GM19351 (cell line): Measurements from ENCODE around the gene KRT81.
"Not testable (repeated sequence)": the region's sequence is repeated elsewhere in the genome, so short reads cannot be mapped to it uniquely, and the experiment has no call there.

Experiments used
- ATAC-seq: cut with Tn5 transposase; IDR thresholded peaks from one replicate; pipeline ENCODE4 v1.9.1; 2021; ENCODE audit warnings: mild to moderate bottlenecking, moderate library complexity; ENCODE audit not compliant: unreplicated experiment

Gene KRT81

GRCh38 chr12:52300796-52301691 lies 9.7 kb upstream of the KRT81 start:
- no peak for ATAC-seq

DNA sequence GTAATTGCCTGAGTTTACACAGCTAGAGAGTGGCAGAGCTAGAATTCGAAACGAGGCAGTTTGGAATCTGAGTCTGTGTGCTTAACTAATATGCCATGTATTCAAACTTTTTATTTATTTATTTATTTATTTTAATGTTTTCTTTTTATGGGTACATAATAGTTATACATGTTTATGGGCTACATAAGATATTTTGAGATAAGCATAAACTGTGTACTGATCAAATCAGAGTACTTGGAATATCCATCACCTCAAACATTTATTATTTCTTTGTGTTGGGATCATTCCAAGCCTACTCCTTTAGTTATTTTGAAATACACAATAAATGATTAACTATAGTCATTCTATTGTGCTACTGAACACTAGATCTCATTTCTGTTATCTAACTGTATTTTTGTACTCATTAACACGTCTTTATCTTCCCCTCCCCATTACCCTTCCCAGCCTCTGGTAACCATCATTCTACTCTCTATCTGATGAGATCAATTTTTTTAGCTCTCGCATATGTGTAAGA lies 7.4 kb upstream of the KRT81 start:
- no peak for ATAC-seq

GRCh38 chr12:52296572-52297215 lies 5.4 kb upstream of the KRT81 start:
- no peak for ATAC-seq

DNA sequence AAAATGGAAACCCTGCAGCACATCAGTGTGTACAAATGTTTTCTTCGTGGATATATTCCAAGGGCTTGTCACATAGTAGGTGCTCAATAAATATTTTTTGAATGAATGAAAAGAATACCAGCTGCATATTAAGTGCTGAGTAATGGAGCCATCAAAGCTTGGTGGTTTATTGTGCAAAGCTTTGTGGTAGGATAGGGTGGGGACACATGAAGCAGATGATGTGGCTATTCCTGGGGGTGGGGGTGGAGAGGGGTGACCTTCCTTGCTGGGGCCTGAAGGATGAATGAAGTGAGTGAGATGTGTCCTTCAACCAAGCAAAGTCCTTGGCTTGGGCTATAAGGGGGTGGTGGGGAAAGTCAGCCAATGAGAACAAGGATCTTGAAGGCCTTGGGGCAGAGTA lies 4.3 kb upstream of the KRT81 start:
- ATAC-seq: no peak

DNA sequence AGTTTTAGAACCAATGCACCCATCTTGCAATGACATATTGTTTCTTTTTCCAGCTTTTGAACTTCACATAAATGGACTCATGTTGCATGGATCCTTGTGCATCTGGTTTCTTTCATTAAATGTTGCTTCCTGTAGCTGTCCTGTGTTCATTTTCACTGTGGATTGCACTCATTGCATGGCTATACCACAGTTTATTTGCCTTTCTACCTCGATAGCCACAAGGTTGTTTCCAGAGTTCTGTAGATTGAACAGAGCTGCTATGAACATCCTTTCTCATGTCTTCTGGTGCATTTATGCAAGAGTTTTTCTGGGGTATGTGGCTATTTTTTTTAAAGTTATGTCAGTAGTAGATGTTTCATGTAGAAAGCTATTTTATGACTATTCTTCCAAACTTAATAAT lies 3.5 kb upstream of the KRT81 start:
- no peak for ATAC-seq

DNA sequence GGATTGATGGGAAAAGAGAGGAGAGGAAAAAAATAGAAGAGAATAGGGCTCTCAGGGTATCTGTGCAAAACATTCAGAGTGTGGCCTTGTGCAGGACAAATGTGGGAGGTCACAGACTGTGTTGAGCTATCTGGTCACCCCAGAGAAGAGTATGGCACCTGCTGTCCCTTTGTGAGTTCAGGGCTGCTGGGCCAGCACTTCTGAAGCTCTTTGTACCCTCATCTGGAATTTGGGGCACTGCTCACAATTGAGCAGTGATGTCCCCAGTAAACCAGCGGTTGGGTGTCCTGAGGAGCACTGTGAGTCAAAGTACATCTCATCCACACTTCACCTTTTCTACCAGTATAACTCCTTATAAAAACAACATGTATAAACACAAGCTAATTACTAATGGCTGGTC lies 2.6 kb upstream of the KRT81 start:
- no peak for ATAC-seq

DNA sequence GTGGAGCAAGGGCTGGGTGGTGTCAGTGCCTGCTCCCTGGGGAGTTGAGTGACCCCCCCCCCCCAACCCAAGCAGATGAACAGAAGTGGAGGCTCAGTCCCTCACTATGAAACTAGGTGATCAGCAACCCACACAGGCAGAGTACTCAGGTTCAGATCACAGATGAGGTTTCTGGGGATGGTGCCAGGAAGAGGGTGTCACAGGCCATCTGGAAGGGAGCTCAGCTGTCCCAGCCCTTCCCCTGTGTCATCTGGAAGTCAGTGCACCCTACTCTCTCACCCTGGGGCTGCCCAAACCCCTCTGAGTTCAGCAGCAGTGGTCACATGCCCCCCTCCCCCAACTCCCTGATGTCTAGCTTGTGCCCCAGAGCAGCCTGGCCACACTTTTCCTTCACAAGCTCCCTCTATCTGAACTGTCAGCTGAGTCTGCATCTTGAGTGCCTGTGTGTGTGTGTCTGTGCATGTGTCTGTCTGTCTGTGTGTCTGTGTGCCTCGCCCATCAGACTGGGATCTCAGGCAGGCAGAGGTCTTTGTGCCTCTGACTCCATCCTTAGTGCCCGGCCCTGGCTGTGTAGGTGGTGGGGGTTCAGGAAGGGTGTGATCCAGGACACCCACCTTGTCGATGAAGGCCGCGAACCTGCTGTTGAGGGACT lies 725 bp downstream of the KRT81 start:
- ATAC-seq: not testable (repeated sequence)

DNA sequence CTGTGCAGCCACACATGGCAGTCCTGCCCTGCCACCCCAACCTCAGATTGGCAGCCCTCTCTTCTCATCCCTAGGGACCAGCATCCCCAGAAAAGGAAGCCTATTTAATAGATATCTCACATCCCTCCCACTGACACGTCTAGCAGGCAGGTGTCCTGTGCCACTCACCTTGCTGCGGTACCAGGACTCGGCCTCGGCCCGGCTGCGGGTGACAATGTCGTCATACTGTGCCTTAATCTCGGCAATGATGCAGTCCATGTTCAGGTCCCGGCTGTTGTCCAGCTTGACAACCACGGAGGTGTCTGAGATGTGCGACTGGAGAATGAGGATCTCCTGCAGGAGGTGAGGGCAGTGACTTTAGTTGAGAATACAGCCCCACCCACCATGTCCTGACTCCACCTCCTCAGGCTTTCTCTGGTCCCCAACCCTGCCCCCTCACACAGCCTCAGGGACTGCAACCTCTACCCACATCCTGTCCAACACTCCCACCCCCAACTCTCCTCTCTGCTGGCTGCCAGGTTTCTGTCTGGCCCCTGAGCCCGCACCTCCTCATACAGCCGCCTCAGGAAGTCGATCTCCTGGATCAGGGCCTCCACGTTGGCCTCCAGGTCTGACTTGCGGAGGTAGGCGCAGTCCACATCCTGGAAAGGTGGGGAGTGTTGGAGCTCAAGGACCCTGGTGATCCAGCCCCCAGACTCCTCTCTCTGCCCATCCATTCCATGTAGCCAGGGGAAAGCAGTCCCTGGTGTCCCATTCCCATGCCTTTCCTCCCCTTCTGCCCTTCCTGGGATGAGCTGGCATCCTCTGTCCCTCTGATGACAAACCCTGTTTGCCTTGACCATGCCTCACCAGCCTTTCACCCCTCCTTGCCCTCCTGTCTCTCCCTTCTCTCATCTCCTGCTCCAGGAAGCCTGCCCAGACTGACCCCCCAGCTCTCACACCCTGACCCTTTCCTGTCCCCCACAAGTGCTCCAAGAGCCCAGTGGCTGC lies 3.2 kb downstream of the KRT81 start:
- ATAC-seq: peak; percentile 99

DNA sequence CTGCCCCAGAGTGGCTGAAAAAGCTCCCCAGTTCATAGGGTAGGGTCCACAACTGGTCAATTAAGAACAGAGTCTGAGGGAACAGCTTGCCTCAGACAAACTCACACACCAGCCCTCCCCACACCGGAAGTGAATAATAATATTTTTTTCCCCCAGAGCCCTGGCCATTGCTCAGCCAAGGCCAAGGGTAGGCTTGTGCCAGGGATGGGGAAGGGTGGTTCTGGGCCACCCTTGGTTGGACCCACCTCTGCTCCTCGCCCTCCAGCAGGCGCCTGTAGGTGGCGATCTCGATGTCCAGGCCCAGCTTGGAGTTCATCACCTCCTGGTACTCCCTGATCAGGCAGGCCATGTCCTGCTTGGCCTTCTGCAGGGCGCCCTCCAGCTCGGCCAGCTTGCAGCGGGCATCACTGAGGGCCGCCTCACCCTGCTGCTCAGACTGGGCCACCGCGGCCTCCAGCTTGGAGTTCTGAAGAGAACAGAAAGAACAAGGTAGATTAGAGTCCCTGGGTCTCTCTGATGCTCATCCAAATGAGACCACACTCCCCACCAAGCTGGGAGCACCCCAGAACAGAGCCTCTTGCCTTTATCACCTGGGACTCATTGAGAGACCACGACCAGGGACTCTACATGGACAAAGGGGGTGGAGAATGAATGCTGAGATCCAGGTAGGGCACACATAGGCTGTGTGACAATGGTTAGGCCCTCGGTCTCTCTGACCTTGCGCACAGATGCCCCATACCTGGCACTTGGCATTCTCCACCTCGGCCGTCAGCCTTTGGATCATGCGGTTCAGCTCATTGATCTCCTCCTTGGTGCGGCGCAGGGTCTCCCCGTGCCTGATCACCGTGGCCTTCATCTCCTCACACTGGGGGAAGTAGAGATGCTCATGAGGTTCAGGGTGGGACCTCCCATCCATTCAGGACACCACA lies 4.2 kb downstream of the KRT81 start:
- ATAC-seq: not testable (repeated sequence)

GRCh38 chr12:52285851-52286530 lies 5.3 kb downstream of the KRT81 start:
- no peak for ATAC-seq

DNA sequence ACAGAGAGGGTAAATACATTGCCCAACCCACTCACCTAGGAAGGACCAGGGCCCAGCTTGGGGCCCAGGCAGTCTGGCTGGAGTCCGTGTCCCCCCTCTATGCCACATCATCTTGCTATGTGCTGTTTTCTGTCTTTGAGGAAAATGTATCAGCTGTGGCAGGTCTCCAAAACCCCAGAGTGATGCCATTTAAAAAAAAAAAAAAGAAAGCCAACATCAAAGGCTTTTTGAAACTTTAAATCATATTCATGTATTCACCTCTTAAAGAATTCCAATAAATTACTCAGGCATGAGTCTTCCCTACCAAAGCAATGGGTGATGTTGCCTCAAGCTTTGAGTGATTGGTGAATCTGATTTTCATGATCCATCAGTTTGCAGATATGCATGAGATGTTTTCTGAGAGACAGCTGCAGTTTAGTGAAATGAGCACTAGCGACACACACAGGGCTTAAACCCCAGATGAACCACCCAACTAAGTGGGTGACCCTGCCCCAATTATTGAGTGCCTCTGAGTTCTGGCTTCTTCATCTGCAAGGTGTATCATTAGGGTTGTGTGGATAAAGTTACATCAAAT lies 6.1 kb downstream of the KRT81 start:
- ATAC-seq: no peak

- ATAC-seq: no peak
Measured at GRCh38 chr12:52284562-52285171, 6.7 kb downstream of the KRT81 start.

- no peak for ATAC-seq
Measured at GRCh38 chr12:52280796-52281560, 10.4 kb downstream of the KRT81 start.

DNA sequence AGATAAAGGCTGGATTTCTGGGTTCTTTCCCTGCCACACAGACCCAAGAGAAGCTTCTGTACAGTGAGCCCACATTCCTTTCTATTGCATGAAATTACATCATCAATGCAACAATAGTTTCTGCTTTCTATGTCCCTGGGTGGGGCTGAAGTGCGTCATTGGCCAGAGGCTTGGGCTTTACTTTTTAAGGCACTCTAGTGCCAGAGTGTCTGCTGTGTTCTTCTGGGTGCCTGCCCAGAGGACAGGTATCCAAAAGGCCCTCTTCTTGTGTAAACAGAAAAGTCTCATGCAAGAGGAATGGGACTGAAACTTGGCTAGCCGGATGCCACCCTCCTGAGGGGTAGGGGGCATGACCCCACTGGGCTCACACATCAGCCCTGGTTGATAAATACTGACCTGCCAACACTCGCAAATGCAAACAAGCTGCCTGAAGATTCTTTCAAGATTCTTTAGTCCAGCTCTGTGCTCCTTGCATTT lies 11.0 kb downstream of the KRT81 start:
- ATAC-seq: no peak

DNA sequence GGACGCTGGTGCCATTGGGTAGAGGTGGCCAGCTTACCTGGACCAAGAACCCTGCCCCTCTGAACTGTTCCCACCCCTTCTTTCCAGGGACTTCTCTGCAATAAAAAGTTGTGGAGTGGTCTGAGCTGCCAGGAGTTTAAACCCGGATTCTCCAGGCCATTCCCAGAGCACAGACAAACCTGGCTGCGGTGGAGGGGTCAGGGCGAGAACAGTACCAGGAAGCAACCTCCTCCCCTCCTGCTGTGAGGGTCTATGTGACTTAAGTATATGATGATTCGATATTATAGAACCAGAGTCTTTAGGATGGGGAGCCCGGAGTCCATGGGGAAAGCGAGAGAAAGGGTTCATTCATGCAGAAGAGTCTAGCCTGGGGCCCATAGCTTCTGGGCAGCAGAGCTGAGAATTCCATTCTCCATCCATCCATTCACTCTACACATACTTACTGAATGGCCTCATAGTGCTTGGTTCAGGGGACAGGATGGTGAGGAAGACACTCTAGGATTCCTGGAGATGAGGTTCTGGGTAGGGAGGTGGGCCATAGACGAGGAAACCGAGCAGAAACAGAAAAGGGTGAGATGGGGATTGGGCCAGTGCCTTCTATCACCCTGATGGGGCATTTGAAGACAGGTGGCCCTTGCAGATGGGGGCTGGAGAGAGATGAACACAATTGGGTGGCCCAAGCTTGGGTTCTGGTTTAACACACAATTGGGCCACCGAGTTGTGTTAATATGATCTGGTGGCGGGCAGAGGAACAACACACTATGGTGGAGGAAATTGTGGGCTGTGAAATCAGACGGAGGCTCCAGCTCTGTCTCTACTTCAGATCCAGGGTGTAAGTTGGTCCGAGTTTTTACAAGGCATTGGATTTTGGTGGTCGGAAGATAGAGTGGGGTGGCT lies 11.7 kb downstream of the KRT81 start:
- ATAC-seq: no peak
